Measurements from ENCODE around the gene CLDN9.

The CLDN9 gene

GRCh38 chr16:3012828-3013420 is at the start of gene CLDN9:
Gene CLDN9, plus strand, starts transcription at chr16:3012923. Its CDS starts 440 bp downstream, at chr16:3013363.
- H3K4me3 ChIP-seq (ENCODE audit: low read length) = no peak within 1 kb of the TSS
- TF ChIP-seq ZNF274 (IDR thresholded peaks at IDR 0.05; ENCODE audit: low read depth, low read length) = no peak

GRCh38 chr16:2963074-2963722 is 49.5 kb upstream of the CLDN9 start:
- no peak for TF ChIP-seq ZNF274 (IDR thresholded peaks at IDR 0.05; ENCODE audit: low read depth, low read length)

GRCh38 chr16:2963723-2964474 is 48.8 kb upstream of the CLDN9 start, which contains the start of gene KREMEN2:
Gene KREMEN2, plus strand, starts transcription at chr16:2964275. Its CDS starts 246 bp downstream, at chr16:2964521.
- TF ChIP-seq ZNF274 (IDR thresholded peaks at IDR 0.05; ENCODE audit: low read depth, low read length) = no peak

More at GRCh38 chr16:2963074-2963722, 49.5 kb upstream of the CLDN9 start:
- peak overlapping the region; percentile 31; the same call in 1 of the 2 replicates for H3K4me3 ChIP-seq (ENCODE audit: low read length)

GRCh38 chr16:2964475-2965336 is 48.0 kb upstream of the CLDN9 start:
- peak overlapping the region; percentile 31; the same call in 1 of the 2 replicates for H3K4me3 ChIP-seq (ENCODE audit: low read length)
- TF ChIP-seq ZNF274 (IDR thresholded peaks at IDR 0.05; ENCODE audit: low read depth, low read length) = no peak

More at GRCh38 chr16:2963723-2964474, 48.8 kb upstream of the CLDN9 start, which contains the start of gene KREMEN2:
- H3K4me3 ChIP-seq (ENCODE audit: low read length) = peak within 1 kb of the TSS; percentile 31; the same call in 1 of the 2 replicates

GRCh38 chr16:2966043-2966807 is 46.5 kb upstream of the CLDN9 start:
- no peak overlapping the region for H3K4me3 ChIP-seq (ENCODE audit: low read length)

GRCh38 chr16:2966808-2967191 is 45.9 kb upstream of the CLDN9 start:
- H3K4me3 ChIP-seq (ENCODE audit: low read length) = no peak overlapping the region
- no peak for TF ChIP-seq ZNF274 (IDR thresholded peaks at IDR 0.05; ENCODE audit: low read depth, low read length)

More at GRCh38 chr16:2966043-2966807, 46.5 kb upstream of the CLDN9 start:
- TF ChIP-seq ZNF274 (IDR thresholded peaks at IDR 0.05; ENCODE audit: low read depth, low read length) = no peak

GRCh38 chr16:2967211-2967631 is 45.5 kb upstream of the CLDN9 start:
- no peak for TF ChIP-seq ZNF274 (IDR thresholded peaks at IDR 0.05; ENCODE audit: low read depth, low read length)
- H3K4me3 ChIP-seq (ENCODE audit: low read length) = no peak overlapping the region

- no peak overlapping the region for H3K4me3 ChIP-seq (ENCODE audit: low read length)
- TF ChIP-seq ZNF274 (IDR thresholded peaks at IDR 0.05; ENCODE audit: low read depth, low read length) = no peak
These were observed 45.0 kb upstream of the CLDN9 start for GRCh38 chr16:2967721-2968161.

GRCh38 chr16:2968368-2968737 is 44.4 kb upstream of the CLDN9 start:
- TF ChIP-seq ZNF274 (IDR thresholded peaks at IDR 0.05; ENCODE audit: low read depth, low read length) = no peak
- peak overlapping the region; percentile 23; the same call in 1 of the 2 replicates for H3K4me3 ChIP-seq (ENCODE audit: low read length)

GRCh38 chr16:2968738-2969544 is 43.8 kb upstream of the CLDN9 start, which contains the start of gene PAQR4:
Gene PAQR4, plus strand, starts transcription at chr16:2969348. Its CDS starts 327 bp downstream, at chr16:2969675.
- no peak for TF ChIP-seq ZNF274 (IDR thresholded peaks at IDR 0.05; ENCODE audit: low read depth, low read length)
- peak within 1 kb of the TSS; percentile 87 for H3K4me3 ChIP-seq (ENCODE audit: low read length)

GRCh38 chr16:2969545-2970521 is 42.9 kb upstream of the CLDN9 start:
- no peak for TF ChIP-seq ZNF274 (IDR thresholded peaks at IDR 0.05; ENCODE audit: low read depth, low read length)
- H3K4me3 ChIP-seq (ENCODE audit: low read length) = peak overlapping the region; percentile 87

All from GM08714 (cell line).